Right atrium auricular region (tissue), 2 donors: ENCODE measurements around the gene TAP1. TPM values are rescaled to one million over a fixed set of nuclear protein-coding genes. Genes with fewer than 3 reads are reported as not detected.
A peak's percentile ranks its signal among the peaks of the same experiment; 100 is the strongest.

Source experiments
- DNase-seq: peaks from one replicate; pipeline ENCODE4 v3.0.0-alpha.2; 2019; ENCODE audit warnings: low spot score
- H3K27ac ChIP-seq, 2 donors: fragments of 200-600 bp; sonication (generic); 1 replicate in 1 of 2; 2 replicates in 1 of 2; pipeline ENCODE4 v1.5.1; 2016 to 2019
- H3K27me3 ChIP-seq, 2 donors: fragments of 200-600 bp; sonication (generic); one replicate each; pipeline versions ENCODE4 v1.5.1 to v1.6.0; 2017 to 2019
- H3K36me3 ChIP-seq: fragments of 200-600 bp; sonication (generic); one replicate; pipeline ENCODE4 v1.5.1; 2016
- H3K4me1 ChIP-seq, 2 donors: fragments of 200-600 bp; sonication (generic); one replicate each; pipeline versions ENCODE4 v1.5.1 to v1.6.0; 2017 to 2019
- H3K4me3 ChIP-seq, 2 donors: fragments of 200-600 bp; sonication (generic); 1 replicate in 1 of 2; 2 replicates in 1 of 2; pipeline ENCODE4 v1.5.1; 2017 to 2019; ENCODE audit warnings: mild to moderate bottlenecking in 1 of 2, moderate library complexity in 1 of 2
- H3K9me3 ChIP-seq, 2 donors: fragments of 200-600 bp; sonication (generic); one replicate each; pipeline ENCODE4 v1.5.1; 2019
- total RNA-seq, 2 donors: library from RNA; depleted of rRNA; stranded (reverse); fragments of >200 nt; gene quantifications; one replicate each; pipeline ENCODE4 v1.1.0, GENCODE V29; 2016
- TF ChIP-seq, protein P1 (sequence below), 2 donors: fragments of 200-600 bp; sonication (generic); IDR thresholded peaks; one replicate each; pipeline ENCODE4 v1.5.1; 2019; ENCODE audit warnings: antibody characterized with exemption in 2 of 2

TAP1 gene
- total RNA-seq, 2 donors from 2014 or later, result 11.9 to 26.5 TPM

DNA sequence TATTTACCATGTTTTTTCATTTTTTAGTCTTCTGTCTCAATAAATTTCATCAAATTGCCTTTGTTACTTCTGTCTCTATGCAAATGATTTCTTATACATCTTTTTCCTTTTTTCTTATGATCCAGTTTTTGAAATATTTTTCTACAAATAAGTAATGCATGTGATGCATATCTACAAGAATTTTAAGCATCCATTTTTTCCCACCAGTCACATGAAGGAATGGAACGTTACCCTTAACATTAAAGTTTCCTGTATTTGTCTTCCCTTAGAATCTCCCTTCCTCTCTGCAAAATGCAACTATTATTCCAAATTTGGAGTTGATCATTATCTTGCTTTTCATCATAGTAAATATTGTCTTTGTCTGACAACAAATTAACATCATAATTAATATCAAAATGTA, 36.0 kb upstream of the TAP1 start:
- H3K4me3 ChIP-seq, result no peak overlapping the region
- H3K4me1 ChIP-seq, result peaks cover 0 to 17% of the 10 kb centered on the region in 2 donors
- H3K9me3 ChIP-seq, result no peaks in the 10 kb centered on the region
- no peak overlapping the region for H3K27ac ChIP-seq
- TF ChIP-seq, protein P1, sequence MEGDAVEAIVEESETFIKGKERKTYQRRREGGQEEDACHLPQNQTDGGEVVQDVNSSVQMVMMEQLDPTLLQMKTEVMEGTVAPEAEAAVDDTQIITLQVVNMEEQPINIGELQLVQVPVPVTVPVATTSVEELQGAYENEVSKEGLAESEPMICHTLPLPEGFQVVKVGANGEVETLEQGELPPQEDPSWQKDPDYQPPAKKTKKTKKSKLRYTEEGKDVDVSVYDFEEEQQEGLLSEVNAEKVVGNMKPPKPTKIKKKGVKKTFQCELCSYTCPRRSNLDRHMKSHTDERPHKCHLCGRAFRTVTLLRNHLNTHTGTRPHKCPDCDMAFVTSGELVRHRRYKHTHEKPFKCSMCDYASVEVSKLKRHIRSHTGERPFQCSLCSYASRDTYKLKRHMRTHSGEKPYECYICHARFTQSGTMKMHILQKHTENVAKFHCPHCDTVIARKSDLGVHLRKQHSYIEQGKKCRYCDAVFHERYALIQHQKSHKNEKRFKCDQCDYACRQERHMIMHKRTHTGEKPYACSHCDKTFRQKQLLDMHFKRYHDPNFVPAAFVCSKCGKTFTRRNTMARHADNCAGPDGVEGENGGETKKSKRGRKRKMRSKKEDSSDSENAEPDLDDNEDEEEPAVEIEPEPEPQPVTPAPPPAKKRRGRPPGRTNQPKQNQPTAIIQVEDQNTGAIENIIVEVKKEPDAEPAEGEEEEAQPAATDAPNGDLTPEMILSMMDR (IDR thresholded peaks at IDR 0.05), result no peak
- DNase-seq, result no peak
- no peaks in the 10 kb centered on the region for H3K36me3 ChIP-seq
- no peaks in the 10 kb centered on the region for H3K27me3 ChIP-seq

DNA sequence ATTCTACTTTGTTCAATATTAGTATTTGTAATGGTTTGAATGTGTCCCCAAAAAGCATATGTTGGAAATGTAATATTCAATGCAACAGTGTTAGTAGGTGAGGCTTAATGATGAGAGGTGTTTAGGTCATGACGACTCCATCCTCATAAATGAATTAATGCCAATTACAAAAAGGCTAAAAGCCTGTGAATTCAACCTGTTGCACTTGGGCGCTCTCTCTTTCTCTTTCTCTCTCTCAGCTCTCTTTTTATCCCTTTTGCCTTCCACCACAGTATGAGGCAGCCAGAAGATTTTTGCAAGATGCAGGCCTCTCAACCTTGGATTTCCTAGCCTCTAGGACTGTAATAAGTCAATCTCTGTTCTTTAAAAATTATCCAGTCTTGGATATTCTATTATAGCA, 35.1 kb upstream of the TAP1 start:
- no peak for DNase-seq

DNA sequence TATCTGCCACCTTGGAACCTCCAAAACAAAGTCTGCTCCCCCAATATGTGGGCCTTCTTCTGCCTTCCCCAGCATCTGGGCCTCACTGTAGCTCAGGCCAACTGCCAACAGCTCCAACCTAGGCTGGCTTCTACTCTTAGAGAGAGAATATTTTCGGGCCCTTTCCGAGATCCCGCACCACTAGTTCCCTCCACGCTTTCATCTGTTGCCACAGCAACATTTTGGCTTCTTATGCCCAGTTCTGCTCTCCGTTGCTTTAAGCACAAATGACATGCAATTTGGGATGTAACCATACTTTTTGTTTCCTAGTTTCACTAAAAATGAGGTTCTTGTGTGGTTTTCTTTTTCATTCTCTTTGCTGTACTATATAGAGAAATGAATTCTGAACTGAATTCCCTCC, 34.1 kb upstream of the TAP1 start:
- no peak overlapping the region for H3K4me3 ChIP-seq
- H3K27ac ChIP-seq, result no peak overlapping the region
- H3K27me3 ChIP-seq, result no peaks in the 10 kb centered on the region
- H3K9me3 ChIP-seq, result no peaks in the 10 kb centered on the region
- peaks cover 0 to 12% of the 10 kb centered on the region in 2 donors for H3K4me1 ChIP-seq
- DNase-seq, result no peak
- no peaks in the 10 kb centered on the region for H3K36me3 ChIP-seq
- TF ChIP-seq, protein P1 (IDR thresholded peaks at IDR 0.05), result no peak

More for the DNA sequence above, 35.1 kb upstream of the TAP1 start:
- Histone ChIP-seq H3K36me3 (no peaks in the 10 kb centered on the region), H3K4me1 (peaks cover 0 to 14% of the 10 kb centered on the region in 2 donors), H3K27ac (no peak overlapping the region), H3K9me3 (no peaks in the 10 kb centered on the region), H3K4me3 (no peak overlapping the region), H3K27me3 (no peaks in the 10 kb centered on the region)
- TF ChIP-seq, protein P1 (IDR thresholded peaks at IDR 0.05), result no peak

DNA sequence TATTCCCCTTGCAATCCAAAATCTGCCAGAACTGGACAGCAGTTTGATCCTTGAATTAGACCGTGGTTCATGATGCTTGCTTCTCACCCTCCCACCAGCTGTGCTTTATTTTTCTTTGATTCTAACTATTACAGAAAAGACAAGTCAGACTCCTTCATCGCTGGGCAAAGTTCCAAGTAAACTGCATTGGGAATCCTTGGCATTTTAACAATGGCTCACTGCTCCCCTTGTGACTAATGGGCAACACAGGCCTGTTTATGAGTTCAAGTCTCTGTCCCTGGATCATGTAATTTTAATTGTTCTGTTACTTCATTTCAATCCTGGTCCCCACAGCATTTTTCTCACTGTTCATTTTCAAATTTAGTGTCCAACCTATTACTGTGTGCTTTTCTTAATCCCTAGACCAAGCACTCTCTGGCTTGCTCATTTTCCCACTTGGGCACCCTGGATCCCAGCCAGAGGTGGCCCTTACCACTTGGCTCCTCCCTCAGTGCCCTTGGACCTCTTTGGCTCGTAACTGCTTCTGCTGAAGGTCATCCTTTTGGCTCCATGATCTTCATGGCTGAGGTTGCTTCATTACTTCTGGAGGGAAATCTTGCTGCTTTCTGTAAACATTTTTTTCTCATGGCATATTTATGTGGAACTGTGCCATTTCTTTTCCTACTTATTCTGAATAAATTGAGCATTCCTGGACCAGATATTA, 33.3 kb upstream of the TAP1 start:
- DNase-seq, result no peak
- no peaks in the 10 kb centered on the region for H3K9me3 ChIP-seq
- no peak overlapping the region for H3K27ac ChIP-seq
- no peaks in the 10 kb centered on the region for H3K36me3 ChIP-seq
- H3K27me3 ChIP-seq, result no peaks in the 10 kb centered on the region
- no peak overlapping the region for H3K4me3 ChIP-seq
- TF ChIP-seq, protein P1 (IDR thresholded peaks at IDR 0.05), result no peak
- peaks cover 0 to 12% of the 10 kb centered on the region in 2 donors for H3K4me1 ChIP-seq

DNA sequence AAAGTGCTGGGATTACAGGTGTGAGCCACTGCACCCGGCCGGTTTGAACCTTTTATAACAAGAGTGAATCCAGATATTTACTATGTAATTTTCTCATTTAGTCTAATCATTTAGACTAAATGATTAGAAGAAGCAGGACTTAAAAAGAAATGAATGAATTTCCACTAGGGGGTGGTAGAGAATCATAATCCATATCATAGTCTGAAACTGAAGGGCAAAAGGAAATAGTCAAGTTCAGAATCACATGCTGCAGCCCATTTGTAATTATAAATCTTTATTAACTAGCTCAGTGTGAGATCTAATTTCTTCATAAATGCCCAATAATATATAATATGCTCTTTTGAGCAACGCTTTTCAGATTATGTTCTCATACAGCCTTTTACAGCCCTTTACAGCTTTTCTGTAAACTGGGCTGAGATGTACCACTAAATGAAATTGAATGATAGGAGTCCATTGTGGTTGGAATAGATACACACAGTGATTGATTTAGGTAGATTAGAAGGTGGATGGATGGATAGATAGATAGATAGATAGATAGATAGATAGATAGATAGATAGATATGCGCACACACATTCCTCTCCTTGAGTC, 32.3 kb upstream of the TAP1 start:
- Histone ChIP-seq H3K27me3 (no peaks in the 10 kb centered on the region), H3K4me3 (no peak overlapping the region), H3K36me3 (no peaks in the 10 kb centered on the region), H3K9me3 (no peaks in the 10 kb centered on the region), H3K4me1 (peaks cover 0 to 12% of the 10 kb centered on the region in 2 donors), H3K27ac (no peak overlapping the region)
- TF ChIP-seq, protein P1 (IDR thresholded peaks at IDR 0.05), result peak in 1 of 2 donors; percentile 71
- no peak for DNase-seq
